Ascending aorta (tissue), 2 donors: Measurements from ENCODE around the gene CLPTM1L. TPM values are rescaled to one million over a fixed set of nuclear protein-coding genes. Genes with fewer than 3 reads are reported as not detected.

Experiments used
- DNase-seq, 2 donors: peaks; one replicate each; pipeline ENCODE4 v3.0.0-alpha.2; 2019; ENCODE audit warnings: low spot score in 2 of 2
- H3K27ac ChIP-seq, 2 donors: fragments of 200-600 bp; sonication (generic); one replicate each; pipeline ENCODE4 v1.5.1; 2016 to 2017; ENCODE audit warnings: mild to moderate bottlenecking in 1 of 2
- H3K27me3 ChIP-seq: fragments of 200-600 bp; sonication (generic); one replicate; pipeline ENCODE4 v1.5.1; 2017
- H3K36me3 ChIP-seq, 2 donors: fragments of 200-600 bp; sonication (generic); one replicate each; pipeline ENCODE4 v1.5.1; 2016
- H3K4me1 ChIP-seq, 2 donors: fragments of 200-600 bp; sonication (generic); one replicate each; pipeline ENCODE4 v1.5.1; 2016 to 2017; ENCODE audit warnings: mild to moderate bottlenecking in 1 of 2
- H3K4me3 ChIP-seq, 2 donors: fragments of 200-600 bp; sonication (generic); one replicate each; pipeline ENCODE4 v1.5.1; 2016 to 2017; ENCODE audit warnings: mild to moderate bottlenecking in 1 of 2
- H3K9me3 ChIP-seq, 2 donors: fragments of 200-600 bp; sonication (generic); one replicate each; pipeline ENCODE4 v1.5.1; 2016
- intact Hi-C: fragments of 100-400 bp; cut with DNase I; formaldehyde crosslinking; loops from one replicate; pipeline ENCODE4 v1.15.1; 2023
- total RNA-seq: library from RNA; depleted of rRNA; stranded (reverse); fragments of >200 nt; gene quantifications from one replicate; pipeline ENCODE4 v1.1.0, GENCODE V29; 2016
- TF ChIP-seq, protein P1 (sequence below), 3 experiments: fragments of 200-600 bp in 2 of 3; fragments of 450-650 bp in 1 of 3; sonication (generic) in 2 of 3; IDR thresholded peaks; one replicate each; pipeline ENCODE4 v1.5.1; 2016 to 2019; ENCODE audit warnings: antibody characterized with exemption in 3 of 3, mild to moderate bottlenecking in 1 of 3, moderate library complexity in 1 of 3

Gene CLPTM1L
- total RNA-seq, 1 donor from 2014 or later: 23.6 TPM

DNA sequence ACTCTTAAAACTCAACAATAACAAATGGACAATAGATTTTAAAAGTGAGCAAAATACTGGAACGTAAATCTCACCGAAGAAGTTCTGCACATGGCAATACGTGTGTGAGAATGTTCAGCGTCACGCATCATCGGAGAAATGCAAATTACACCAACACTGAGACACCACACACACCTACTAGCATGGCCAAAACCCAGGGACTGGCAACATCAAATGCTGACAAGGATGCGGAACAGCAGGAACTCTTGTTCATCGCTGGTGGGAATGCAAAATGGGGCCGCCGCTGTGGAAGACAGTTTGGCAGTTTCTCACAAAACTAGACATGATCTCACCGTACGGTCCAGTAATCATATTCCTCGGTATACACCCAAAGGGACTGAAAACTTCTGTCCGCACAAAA, 21.6 kb upstream of the CLPTM1L start:
- intact Hi-C loops: no loop called here
- H3K4me1 ChIP-seq: no peaks in the 10 kb centered on the region
- no peaks in the 10 kb centered on the region for H3K27me3 ChIP-seq
- DNase-seq: no peak
- TF ChIP-seq, protein P1, sequence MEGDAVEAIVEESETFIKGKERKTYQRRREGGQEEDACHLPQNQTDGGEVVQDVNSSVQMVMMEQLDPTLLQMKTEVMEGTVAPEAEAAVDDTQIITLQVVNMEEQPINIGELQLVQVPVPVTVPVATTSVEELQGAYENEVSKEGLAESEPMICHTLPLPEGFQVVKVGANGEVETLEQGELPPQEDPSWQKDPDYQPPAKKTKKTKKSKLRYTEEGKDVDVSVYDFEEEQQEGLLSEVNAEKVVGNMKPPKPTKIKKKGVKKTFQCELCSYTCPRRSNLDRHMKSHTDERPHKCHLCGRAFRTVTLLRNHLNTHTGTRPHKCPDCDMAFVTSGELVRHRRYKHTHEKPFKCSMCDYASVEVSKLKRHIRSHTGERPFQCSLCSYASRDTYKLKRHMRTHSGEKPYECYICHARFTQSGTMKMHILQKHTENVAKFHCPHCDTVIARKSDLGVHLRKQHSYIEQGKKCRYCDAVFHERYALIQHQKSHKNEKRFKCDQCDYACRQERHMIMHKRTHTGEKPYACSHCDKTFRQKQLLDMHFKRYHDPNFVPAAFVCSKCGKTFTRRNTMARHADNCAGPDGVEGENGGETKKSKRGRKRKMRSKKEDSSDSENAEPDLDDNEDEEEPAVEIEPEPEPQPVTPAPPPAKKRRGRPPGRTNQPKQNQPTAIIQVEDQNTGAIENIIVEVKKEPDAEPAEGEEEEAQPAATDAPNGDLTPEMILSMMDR (IDR thresholded peaks at IDR 0.05): no peak
- H3K27ac ChIP-seq: no peak overlapping the region
- no peak overlapping the region for H3K4me3 ChIP-seq
- H3K9me3 ChIP-seq: no peaks in the 10 kb centered on the region
- no peaks in the 10 kb centered on the region for H3K36me3 ChIP-seq

DNA sequence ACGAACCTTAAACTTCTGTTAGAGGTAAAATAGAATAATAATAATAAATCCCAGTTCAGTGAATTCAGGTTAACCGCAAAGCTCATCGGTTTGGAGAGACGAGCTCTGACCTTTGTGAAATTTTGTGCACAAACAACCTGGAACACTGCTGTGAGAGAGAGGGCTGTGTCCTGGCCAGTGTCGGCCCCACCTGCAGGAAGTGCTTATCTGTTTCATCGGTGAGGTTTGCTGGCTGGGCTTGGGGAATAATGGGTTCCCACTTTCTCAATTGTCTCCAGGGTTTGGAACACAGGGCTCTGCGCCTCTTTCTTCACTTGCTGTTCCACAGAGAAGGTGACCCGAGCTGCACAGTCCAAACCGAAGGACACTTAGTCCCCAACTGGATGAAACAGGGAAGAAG, 19.3 kb upstream of the CLPTM1L start:
- TF ChIP-seq, protein P1 (IDR thresholded peaks at IDR 0.05): no peak
- no peaks in the 10 kb centered on the region for H3K9me3 ChIP-seq
- intact Hi-C loops: no loop called here
- DNase-seq: no peak
- no peak overlapping the region for H3K27ac ChIP-seq
- no peak overlapping the region for H3K4me3 ChIP-seq
- H3K36me3 ChIP-seq: no peaks in the 10 kb centered on the region
- H3K27me3 ChIP-seq: no peaks in the 10 kb centered on the region
- no peaks in the 10 kb centered on the region for H3K4me1 ChIP-seq

DNA sequence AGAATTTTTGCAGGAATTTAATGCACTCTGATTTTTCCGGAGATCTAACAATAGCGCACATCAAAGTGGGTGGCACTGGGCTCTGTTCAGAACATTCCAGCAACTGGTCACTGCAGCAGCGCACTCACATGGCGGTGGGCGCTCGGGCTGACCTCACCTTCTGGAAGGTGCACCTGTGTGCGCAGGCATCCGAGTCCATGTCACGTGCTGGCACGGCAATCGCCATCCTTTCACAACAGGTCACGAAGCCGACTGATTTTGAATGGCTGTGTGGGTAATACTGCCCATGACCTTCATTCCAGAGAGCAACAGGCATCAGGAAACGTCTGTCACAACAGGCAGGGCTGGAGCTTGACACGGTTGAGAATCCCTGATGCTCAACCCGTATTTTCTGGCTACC, 18.7 kb upstream of the CLPTM1L start:
- Histone ChIP-seq H3K4me3 (no peak overlapping the region), H3K27me3 (no peaks in the 10 kb centered on the region)
- intact Hi-C loops: no loop called here

DNA sequence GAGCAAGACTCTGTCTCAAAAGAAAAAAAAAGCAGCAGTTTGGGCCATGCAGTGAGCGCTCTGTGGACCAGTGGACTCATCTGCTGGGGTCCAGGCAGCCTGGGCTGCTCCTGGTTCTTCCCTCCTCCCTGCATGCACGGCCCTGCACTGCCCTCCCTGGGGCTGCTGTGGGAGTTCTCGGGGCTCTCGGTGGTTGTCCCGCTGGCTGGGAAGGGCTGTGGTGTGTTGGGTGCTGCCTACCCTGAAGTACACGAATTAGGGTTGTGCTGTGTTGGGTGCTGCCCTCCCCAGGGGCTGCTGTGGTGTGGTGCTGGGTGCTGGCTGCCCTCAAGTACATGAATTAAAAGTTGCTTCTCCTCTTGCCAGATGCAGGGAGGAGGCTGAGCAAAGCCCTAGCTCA, 18.3 kb upstream of the CLPTM1L start:
- TF ChIP-seq, protein P1 (IDR thresholded peaks at IDR 0.05): no peak
- no peaks in the 10 kb centered on the region for H3K27me3 ChIP-seq
- no peaks in the 10 kb centered on the region for H3K4me1 ChIP-seq
- no peak for DNase-seq
- H3K36me3 ChIP-seq: no peaks in the 10 kb centered on the region
- no peak overlapping the region for H3K27ac ChIP-seq
- H3K4me3 ChIP-seq: no peak overlapping the region
- intact Hi-C loops: no loop called here
- no peaks in the 10 kb centered on the region for H3K9me3 ChIP-seq

More for the DNA sequence above, 18.7 kb upstream of the CLPTM1L start:
- no peak overlapping the region for H3K27ac ChIP-seq
- no peaks in the 10 kb centered on the region for H3K4me1 ChIP-seq
- H3K9me3 ChIP-seq: no peaks in the 10 kb centered on the region
- no peak for DNase-seq
- H3K36me3 ChIP-seq: no peaks in the 10 kb centered on the region
- TF ChIP-seq, protein P1 (IDR thresholded peaks at IDR 0.05): no peak

DNA sequence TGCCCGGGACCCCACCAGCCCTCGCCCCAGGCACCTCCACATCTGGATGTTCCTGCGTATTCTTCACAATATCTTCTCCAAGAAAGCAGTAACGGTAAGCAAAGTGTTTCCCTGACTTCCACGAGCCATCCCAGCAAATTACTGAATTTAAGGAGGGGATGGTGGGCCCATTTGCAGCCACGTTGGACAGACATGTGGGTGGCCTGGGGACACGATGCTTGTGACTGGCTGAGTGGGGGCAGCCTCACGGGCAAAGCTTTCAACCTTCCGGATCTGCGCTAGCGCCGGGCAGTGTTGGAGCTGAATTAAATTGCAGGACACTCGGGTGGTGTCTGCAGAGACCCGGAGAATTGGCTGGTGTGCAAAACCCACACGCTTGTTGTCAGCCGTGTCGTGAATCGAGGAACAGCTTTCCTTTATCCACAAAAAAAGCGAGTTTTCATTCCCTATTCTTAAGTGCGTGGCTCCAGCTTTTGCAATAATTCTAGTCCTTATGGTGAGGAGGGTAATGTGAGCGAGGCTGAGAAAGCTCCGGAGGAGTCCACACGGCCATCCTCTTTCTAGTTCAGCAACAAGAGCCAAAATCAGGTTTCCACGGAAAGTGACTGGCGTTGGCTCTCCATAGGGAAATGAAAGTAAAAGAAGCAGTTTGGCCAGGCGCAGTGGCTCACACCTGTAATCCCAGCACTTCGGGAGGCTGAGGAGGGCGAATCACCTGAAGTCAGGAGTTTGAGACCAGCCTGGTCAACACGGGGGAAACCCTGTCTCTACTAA, 17.5 kb upstream of the CLPTM1L start:
- TF ChIP-seq, protein P1 (IDR thresholded peaks at IDR 0.05): no peak
- H3K9me3 ChIP-seq: no peaks in the 10 kb centered on the region
- DNase-seq: no peak
- H3K27ac ChIP-seq: no peak overlapping the region
- no peaks in the 10 kb centered on the region for H3K4me1 ChIP-seq
- no peaks in the 10 kb centered on the region for H3K36me3 ChIP-seq
- no peak overlapping the region for H3K4me3 ChIP-seq
- H3K27me3 ChIP-seq: no peaks in the 10 kb centered on the region
- intact Hi-C loops: no loop called here
